Motor neuron (in vitro differentiated cells): Measurements from ENCODE around the gene BTBD16. TPM values are rescaled to one million over a fixed set of nuclear protein-coding genes. Genes with fewer than 3 reads are reported as not detected.

Experiments
- ATAC-seq, 8 experiments: fragments of 200-7000 bp; cut with Tn5 transposase; replicated peaks in 6 of 8; 2 replicates each; pipeline ENCODE4 v1.8.0; 2021; ENCODE audit warnings: mild to moderate bottlenecking in 8 of 8, moderate library complexity in 8 of 8
- H3K27ac ChIP-seq, 2 donors: fragments of 250-450 bp; sonication (Bioruptor Pico); 2 replicates each; pipeline ENCODE4 v1.9.0; 2021; ENCODE audit warnings: antibody characterized with exemption in 2 of 2, mild to moderate bottlenecking in 2 of 2, moderate library complexity in 1 of 2
- H3K4me1 ChIP-seq, 2 donors: fragments of 250-450 bp; sonication (Bioruptor Pico); replicated peaks in 1 of 2; 2 replicates each; pipeline ENCODE4 v1.6.1; 2021; ENCODE audit warnings: antibody characterized with exemption in 2 of 2, mild to moderate bottlenecking in 2 of 2, moderate library complexity in 1 of 2
- H3K4me3 ChIP-seq, 5 donors: fragments of 250-450 bp; sonication (Bioruptor Pico); 2 replicates each; pipeline ENCODE4 v1.9.0; 2021; ENCODE audit warnings: antibody characterized with exemption in 5 of 5, mild to moderate bottlenecking in 5 of 5, moderate library complexity in 4 of 5
- WGBS, 10 experiments: fragments of 450-650 bp; shearing (Covaris generic); methylation state at CpG; one replicate each; pipeline ENCODE4 v1.0.0; 2022; 5-methylcytosine and 5-hydroxymethylcytosine counted together
- in situ Hi-C, 9 experiments: fragments of 400-800 bp; cut with MboI; loops; one replicate each; pipeline ENCODE4 v1.15.0; 2021; ENCODE audit warnings: low sequenced_read_pairs in 9 of 9, low pct_unique_long_range_greater_than_20kb in 2 of 9; ENCODE audit not compliant: unreplicated experiment in 9 of 9
- total RNA-seq, 8 experiments: library from RNA; unstranded; fragments of 300-600 nt; gene quantifications; 2 replicates each; pipeline versions ENCODE4 v1.2.3 to v1.2.4, GENCODE V29; 2022

Gene BTBD16
- total RNA-seq, 8 experiments from 2014 or later = 0.09 to 0.76 (median 0.50) TPM; not detected in 5

DNA sequence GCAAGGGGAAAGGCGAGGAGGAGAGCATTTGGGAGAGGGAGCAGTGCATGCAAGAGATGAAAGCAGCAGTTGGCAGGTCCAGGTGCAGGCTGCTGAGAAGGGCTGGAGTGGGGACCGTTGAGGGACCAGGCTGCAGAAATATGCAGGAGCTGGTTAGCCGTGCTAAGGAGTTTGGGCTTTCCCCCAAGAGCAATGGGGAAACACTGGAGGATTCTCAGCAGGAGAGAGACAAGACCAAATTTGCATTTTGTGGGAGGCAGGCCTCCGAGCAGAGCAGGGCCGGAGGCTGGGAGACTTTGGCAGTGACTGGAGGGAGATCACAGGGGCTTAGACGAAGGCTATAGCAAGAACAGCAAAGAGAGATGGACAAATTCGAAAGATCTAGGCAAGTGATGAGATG is 11.8 kb downstream of the BTBD16 start:
- Histone ChIP-seq H3K4me3 (no peak overlapping the region), H3K27ac (no peak overlapping the region), H3K4me1 (peaks cover 0 to 6% of the 10 kb centered on the region in 2 donors)
- no peak for ATAC-seq
- 42 to 90% (median 85%) methylated on average over 2 to 7 of the region's 7 CpGs; no CpG with 5 or more reads in 2 of the 10 experiments for WGBS, 10 experiments
- in situ Hi-C loops = loop anchor here in 8 of 9 experiments (25.0 kb wide), 2 partner anchors 154 to 279 kb away; partner anchors contain the start of gene DMBT1 (in 7 of the 8)

DNA sequence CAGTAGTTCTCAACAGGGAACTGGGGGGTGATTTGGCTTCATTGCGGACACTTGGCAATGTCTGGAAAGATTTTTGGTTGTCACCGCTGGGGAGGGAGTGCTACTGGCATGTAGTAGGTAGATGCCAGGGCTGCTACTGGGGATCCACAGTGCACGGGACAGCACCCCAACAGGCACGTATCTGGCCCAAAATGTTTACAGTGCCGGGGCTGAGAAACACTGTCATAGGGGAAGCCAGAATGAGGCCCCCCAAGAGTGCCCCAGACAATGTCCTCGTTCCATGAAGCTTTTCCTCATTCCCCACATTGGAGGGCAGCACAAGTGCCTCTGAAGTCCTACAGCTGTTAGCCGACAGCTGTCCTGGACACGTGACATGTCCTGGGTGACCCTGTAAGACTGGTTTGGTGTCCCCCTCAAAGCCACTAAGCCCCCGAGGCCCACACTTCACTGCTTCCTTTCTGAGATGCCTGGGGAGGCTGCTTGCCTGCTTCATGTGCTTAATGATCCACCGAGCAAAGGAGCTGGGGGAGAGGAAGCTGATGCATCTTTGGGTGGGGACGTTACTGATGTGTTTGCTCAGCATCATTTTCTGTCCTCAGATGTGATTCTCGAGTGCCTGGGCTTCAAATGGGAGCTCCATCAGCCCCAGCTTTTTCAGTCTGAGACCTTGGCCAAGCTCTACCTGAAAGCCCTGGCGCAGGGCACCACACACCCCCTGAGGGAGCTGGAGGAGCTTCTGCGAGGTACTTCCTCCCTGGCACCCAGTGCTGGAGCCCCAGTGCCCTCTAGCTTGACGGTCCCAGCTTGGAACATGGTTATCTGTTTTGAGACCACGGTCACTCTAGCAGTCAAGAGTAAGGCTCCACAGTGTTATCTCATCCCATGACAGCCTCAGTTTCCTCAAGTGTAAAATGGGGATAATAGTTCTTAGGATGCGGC is 14.7 kb downstream of the BTBD16 start:
- in situ Hi-C loops = loop anchor here in 8 of 9 experiments (25.0 kb wide), 2 partner anchors 152 to 277 kb away; partner anchors contain the start of gene DMBT1 (in 7 of the 8)
- Histone ChIP-seq H3K27ac (no peak overlapping the region), H3K4me3 (no peak overlapping the region), H3K4me1 (peaks cover 0 to 6% of the 10 kb centered on the region in 2 donors)
- WGBS, 10 experiments = 70 to 100% (median 85%) methylated on average over 1 to 11 of the region's 17 CpGs; no CpG with 5 or more reads in 2 of the 10 experiments
- no peak for ATAC-seq

GRCh38 chr10:122286867-122287266 is 15.8 kb downstream of the BTBD16 start:
- 19 to 71% (median 44%) methylated on average over 1 to 6 of the region's 7 CpGs; no CpG with 5 or more reads in 5 of the 10 experiments for WGBS, 10 experiments
- Histone ChIP-seq H3K4me3 (no peak overlapping the region), H3K27ac (no peak overlapping the region), H3K4me1 (peaks cover 0 to 4% of the 10 kb centered on the region in 2 donors)
- in situ Hi-C loops = loop anchor here in 8 of 9 experiments (25.0 kb wide), 2 partner anchors 150 to 275 kb away; partner anchors contain the start of gene DMBT1 (in 7 of the 8)
- ATAC-seq = peak; percentile 75 to 100 (median 98)

DNA sequence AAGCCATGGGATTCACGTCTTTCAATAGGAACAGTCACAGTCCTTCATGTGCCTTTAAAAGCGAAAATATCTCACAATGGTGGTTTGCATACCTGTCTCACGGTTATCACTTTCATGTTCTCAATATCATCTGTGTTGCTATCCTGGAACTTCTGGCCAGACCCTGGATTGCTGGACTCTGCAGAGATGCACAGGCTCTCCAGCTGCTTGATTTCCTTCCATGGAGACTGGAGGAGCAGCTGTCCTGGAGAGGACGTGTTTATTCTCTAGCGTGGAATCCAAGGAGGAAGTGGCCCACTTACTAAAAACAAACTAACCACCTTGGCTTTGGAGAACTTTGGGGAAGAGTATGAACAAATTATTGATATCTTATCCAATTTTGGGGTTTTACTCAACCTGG is 16.5 kb downstream of the BTBD16 start:
- WGBS, 10 experiments = 18 to 94% (median 60%) methylated on average over 1 to 5 of the region's 5 CpGs; no CpG with 5 or more reads in 1 of the 10 experiments
- ATAC-seq = no peak
- Histone ChIP-seq H3K4me3 (no peak overlapping the region), H3K27ac (no peak overlapping the region), H3K4me1 (peaks cover 0 to 4% of the 10 kb centered on the region in 2 donors)
- in situ Hi-C loops = loop anchor here in 8 of 9 experiments (25.0 kb wide), 2 partner anchors 150 to 275 kb away; partner anchors contain the start of gene DMBT1 (in 7 of the 8)

DNA sequence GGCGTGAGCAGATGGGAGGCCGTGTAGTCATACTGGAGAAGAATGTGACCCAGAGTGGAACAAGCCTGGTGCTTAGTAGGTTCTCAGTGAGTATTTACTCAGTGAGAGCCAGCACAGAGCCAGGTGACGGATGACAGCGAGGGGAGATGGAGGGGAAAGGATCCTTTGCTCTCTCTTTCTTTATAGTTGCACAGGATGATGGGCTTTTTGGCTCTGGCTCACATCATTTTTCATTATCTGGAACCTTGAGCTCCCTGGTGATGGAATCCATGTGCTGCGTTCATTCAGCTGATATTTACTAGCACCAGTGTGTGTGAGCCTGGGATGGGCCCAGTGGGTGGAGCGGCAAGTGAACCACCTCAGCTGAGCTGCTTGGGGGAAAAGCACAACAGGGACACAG is 17.2 kb downstream of the BTBD16 start:
- peak in 1 of 8 experiments; percentile 37 for ATAC-seq
- WGBS, 10 experiments = 60 to 100% (median 83%) methylated on average over 1 to 4 of the region's 6 CpGs; no CpG with 5 or more reads in 5 of the 10 experiments
- Histone ChIP-seq H3K4me1 (peaks cover 0 to 4% of the 10 kb centered on the region in 2 donors), H3K27ac (no peak overlapping the region), H3K4me3 (no peak overlapping the region)
- in situ Hi-C loops = loop anchor here in 8 of 9 experiments (25.0 kb wide), 2 partner anchors 149 to 274 kb away; partner anchors contain the start of gene DMBT1 (in 7 of the 8)

DNA sequence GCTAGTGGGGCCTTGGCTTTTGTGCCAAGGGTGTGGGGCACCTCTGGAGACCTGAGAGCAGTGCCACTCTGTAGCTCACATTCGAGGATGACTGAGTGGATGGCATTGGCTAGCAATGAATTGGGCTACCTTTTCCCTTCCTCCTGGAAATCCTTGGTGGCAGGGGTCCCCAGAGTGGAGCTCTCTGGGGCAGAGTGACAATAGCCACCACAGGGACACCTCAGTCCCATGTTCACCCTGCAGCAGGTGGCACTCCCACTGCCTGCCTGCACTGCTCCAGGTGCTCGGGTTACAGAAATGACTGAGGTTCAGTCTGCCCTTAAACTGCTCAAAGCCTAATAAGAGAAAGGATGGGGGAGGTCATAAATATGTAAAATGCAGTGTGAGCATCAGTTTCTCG is 17.8 kb downstream of the BTBD16 start:
- peaks cover 0 to 4% of the 10 kb centered on the region in 2 donors for H3K4me1 ChIP-seq
- in situ Hi-C loops = loop anchor here in 8 of 9 experiments (25.0 kb wide), 2 partner anchors 148 to 273 kb away; partner anchors contain the start of gene DMBT1 (in 7 of the 8)
- no peak overlapping the region for H3K4me3 ChIP-seq
- H3K27ac ChIP-seq = no peak overlapping the region
- 0 to 86% (median 80%) methylated on average over 1 to 3 of the region's 3 CpGs; no CpG with 5 or more reads in 5 of the 10 experiments for WGBS, 10 experiments
- no peak for ATAC-seq

DNA sequence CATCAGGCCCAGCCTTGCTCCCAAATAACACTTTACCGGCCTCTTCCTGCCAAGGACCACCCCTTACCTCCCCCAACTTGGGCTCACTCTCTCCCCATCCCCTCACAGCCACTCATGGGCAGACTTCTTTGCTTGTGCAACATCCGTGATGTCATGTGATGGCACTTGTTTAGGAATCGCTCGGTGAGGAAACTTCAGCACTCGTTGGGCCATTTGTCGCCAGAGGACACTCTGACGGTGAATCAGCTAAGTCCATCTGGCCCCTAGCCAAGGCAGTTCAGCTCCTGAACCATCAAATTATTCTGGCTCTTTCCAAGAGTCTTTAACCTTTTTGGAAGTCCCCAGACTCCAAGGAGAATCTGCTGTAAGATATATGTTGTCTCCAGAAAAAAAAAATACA is 19.2 kb downstream of the BTBD16 start:
- Histone ChIP-seq H3K4me3 (no peak overlapping the region), H3K27ac (no peak overlapping the region), H3K4me1 (peaks cover 0 to 4% of the 10 kb centered on the region in 2 donors)
- WGBS, 10 experiments = 78 to 89% (median 86%) methylated on average over 4 to 6 of the region's 7 CpGs; no CpG with 5 or more reads in 6 of the 10 experiments
- no peak for ATAC-seq
- in situ Hi-C loops = loop anchor here in 8 of 9 experiments (10.0 to 25.0 kb wide), 3 partner anchors 147 to 274 kb away; partner anchors contain the start of gene DMBT1 (in 8 of the 8)

- Histone ChIP-seq H3K4me1 (peaks cover 0 to 4% of the 10 kb centered on the region in 2 donors), H3K4me3 (no peak overlapping the region), H3K27ac (no peak overlapping the region)
- in situ Hi-C loops = loop anchor here in 8 of 9 experiments (10.0 to 25.0 kb wide), 3 partner anchors 146 to 274 kb away; partner anchors contain the start of gene DMBT1 (in 8 of the 8)
- WGBS, 10 experiments = 75 to 100% (median 88%) methylated on average over 3 to 11 of the region's 13 CpGs; no CpG with 5 or more reads in 3 of the 10 experiments
- no peak for ATAC-seq
Observed at GRCh38 chr10:122290833-122291532, 19.9 kb downstream of the BTBD16 start.

DNA sequence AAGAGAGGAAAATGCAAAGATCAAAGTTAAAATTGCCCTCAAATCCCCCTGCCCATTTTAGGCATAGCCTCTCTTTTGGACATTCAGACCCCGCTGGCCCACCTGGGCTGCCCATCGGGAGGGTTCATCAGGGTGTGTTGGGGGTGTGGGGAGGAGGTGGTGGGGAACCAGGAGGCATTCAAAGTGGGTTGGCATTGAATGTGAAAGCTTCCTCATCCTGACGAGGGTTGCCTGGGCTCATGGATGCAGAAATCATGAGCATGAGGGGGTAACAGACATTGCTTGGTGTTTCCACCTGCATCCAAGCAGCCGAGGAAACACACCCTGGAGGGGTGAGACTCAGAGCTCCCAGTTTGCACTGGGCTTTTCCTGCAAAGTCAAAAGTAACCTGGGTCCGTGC is 20.6 kb downstream of the BTBD16 start:
- no peak overlapping the region for H3K27ac ChIP-seq
- no peak overlapping the region for H3K4me3 ChIP-seq
- 50 to 100% (median 82%) methylated on average over 1 to 2 of the region's 5 CpGs; no CpG with 5 or more reads in 4 of the 10 experiments for WGBS, 10 experiments
- in situ Hi-C loops = loop anchor here in 8 of 9 experiments (10.0 to 25.0 kb wide), 3 partner anchors 146 to 273 kb away; partner anchors contain the start of gene DMBT1 (in 8 of the 8)
- H3K4me1 ChIP-seq = peaks cover 0 to 4% of the 10 kb centered on the region in 2 donors
- no peak for ATAC-seq

DNA sequence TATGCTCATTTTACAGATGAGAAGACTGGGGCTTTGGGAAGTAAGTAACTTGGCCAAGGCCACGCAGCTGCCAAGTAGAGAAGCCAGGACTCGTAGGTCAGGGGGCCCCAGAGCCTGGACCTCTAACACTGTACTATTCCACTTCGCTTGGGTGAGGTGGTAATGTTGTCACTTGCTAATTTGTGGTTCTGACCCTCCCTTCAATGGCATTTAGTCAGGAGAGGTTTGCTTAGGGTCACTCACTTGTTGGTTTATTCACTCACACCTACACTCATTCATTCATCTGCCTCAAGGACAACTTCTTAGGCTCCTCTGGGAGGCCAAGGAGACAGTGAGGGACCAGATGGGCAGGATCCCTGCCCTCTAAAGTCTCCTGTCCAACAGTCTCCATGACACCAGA is 21.3 kb downstream of the BTBD16 start:
- H3K4me3 ChIP-seq = no peak overlapping the region
- in situ Hi-C loops = loop anchor here in 8 of 9 experiments (10.0 to 25.0 kb wide), 3 partner anchors 145 to 272 kb away; partner anchors contain the start of gene DMBT1 (in 8 of the 8)
- peak in 3 of 8 experiments; percentile 24 to 72 (median 47) for ATAC-seq
- WGBS, 10 experiments = 50 to 83% (median 80%) methylated on average over 1 to 2 of the region's 3 CpGs; no CpG with 5 or more reads in 5 of the 10 experiments
- H3K27ac ChIP-seq = no peak overlapping the region
- no peaks in the 10 kb centered on the region for H3K4me1 ChIP-seq

DNA sequence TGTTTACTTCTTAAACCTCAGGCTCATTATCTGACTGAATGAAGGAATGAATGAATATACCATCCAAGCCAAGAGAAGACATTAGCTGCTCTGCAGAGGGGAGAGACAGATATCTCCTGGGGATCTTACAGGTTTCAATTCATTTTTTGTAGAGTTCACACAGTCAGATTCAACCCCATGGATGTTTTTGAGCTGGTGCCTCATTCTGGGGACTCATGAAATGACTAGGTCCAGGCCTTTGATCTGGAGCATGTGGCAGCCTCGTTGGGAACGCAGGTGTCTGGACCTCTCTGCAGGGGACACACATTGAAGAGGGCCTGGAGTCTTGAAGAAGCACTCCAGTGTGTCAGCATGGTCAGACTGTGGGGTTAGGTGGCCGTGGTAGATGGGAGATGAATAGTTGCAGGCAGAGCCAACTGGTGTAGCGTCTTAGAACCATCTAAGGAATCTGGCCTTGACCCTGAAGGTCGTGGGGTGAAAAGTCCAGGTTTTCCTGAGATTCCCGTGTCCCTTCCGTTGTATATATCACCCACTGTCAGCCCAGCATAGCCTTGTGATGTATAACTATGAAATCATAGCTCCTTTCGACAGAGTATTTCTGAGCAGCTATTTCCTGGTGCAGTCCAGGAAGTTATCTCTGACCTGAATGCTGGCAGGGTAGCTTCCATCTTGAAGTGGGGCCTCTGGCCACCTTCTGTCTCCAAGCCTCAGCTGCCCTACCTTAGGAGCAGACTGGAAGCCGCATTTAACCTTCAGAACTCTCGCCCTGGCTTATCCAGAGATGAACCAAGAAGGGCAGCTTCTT is 22.3 kb downstream of the BTBD16 start:
- H3K27ac ChIP-seq = no peak overlapping the region
- in situ Hi-C loops = loop anchor here in 8 of 9 experiments (10.0 to 25.0 kb wide), 3 partner anchors 144 to 271 kb away; partner anchors contain the start of gene DMBT1 (in 8 of the 8)
- H3K4me3 ChIP-seq = no peak overlapping the region
- ATAC-seq = no peak
- 40 to 85% (median 75%) methylated on average over 2 to 8 of the region's 10 CpGs; no CpG with 5 or more reads in 4 of the 10 experiments for WGBS, 10 experiments
- no peaks in the 10 kb centered on the region for H3K4me1 ChIP-seq
